GM21737 (cell line): ENCODE measurements around the gene ZNF681.
"Not testable (repeated sequence)": the region's sequence is repeated elsewhere in the genome, so short reads cannot be mapped to it uniquely, and the experiment has no call there.

Source experiments
- ATAC-seq: cut with Tn5 transposase; IDR thresholded peaks from one replicate; pipeline ENCODE4 v1.9.1; 2021; ENCODE audit warnings: mild to moderate bottlenecking, moderate library complexity; ENCODE audit not compliant: unreplicated experiment

ZNF681 gene

DNA sequence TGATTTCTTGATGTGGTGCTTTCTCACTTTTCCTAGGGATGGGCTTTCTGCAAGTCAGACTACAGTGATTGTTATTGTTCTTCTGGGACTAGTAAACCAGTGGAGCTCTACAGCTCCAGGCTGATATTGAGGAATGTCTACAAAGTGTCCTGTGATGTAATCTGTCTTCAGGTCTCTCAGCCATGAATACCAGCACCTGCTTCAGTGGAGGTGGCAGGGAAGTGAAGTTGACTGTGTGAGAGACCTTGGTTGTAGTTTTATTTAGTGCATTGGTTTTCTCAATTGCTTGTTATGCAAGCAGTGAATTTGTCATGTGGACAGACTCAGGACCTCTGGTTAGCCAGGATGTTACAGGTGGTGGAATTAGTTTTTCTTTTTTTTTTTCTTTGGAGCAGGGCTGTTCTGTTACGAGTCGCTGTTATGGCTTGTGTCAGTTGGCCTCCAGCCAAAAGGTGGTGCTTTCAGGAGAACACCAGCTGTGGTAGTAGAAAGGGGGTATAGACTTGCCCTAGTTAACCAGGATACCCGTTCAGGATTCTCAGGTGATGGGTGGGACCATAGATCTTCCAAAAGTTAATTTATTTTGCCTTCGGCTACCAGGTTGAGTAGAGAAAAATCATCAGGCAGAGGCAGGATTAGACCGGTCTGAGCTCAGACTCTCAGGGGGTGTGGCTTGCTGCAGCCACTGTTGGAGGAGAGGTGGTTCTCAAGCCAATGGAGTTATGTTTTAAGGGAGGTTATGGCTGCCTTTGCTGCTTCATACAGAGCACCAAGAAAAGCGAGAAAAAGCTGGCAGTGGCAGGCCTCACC is 59.8 kb downstream of the ZNF681 start:
- ATAC-seq = no peak

DNA sequence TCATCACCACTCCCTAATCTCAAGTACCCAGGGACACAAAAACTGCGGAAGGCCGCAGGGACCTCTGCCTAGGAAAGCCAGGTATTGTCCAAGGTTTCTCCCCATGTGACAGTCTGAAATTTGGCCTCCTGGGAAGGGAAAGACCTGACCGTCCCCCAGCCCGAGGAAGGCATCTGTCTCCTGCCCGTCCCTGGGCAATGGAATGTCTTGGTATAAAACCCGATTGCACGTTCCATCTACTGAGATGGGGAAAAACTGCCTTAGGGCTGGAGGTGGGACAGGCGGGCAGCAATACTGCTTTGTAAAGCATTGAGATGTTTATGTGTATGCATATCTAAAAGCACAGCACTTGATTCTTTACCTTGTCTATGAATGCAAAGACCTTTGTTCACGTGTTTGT is 65.8 kb downstream of the ZNF681 start:
- not testable (repeated sequence) for ATAC-seq
